HG03575 (cell line): ENCODE results near the gene EEF1AKMT2.
A peak's percentile ranks its signal among the peaks of the same experiment; 100 is the strongest.
"Not testable (repeated sequence)": the region's sequence is repeated elsewhere in the genome, so short reads cannot be mapped to it uniquely, and the experiment has no call there.

ENCODE experiments used
- ATAC-seq: cut with Tn5 transposase; IDR thresholded peaks from one replicate; pipeline ENCODE4 v1.9.1; 2021; ENCODE audit not compliant: unreplicated experiment, insufficient number of reproducible peaks, low FRiP score; ENCODE audit errors: extremely low read depth

Gene EEF1AKMT2

GRCh38 chr10:124762281-124762680, 29.4 kb downstream of the EEF1AKMT2 start:
- ATAC-seq = no peak

- no peak for ATAC-seq
These were observed 35.4 kb downstream of the EEF1AKMT2 start for GRCh38 chr10:124756156-124756903.

GRCh38 chr10:124755581-124755980, 36.1 kb downstream of the EEF1AKMT2 start:
- ATAC-seq = no peak

GRCh38 chr10:124754227-124754626, 37.5 kb downstream of the EEF1AKMT2 start:
- ATAC-seq = no peak

- no peak for ATAC-seq
These were observed 42.6 kb downstream of the EEF1AKMT2 start for GRCh38 chr10:124748953-124749645.

- no peak for ATAC-seq
These were observed 43.5 kb downstream of the EEF1AKMT2 start for GRCh38 chr10:124748166-124748565.

- no peak for ATAC-seq
These were observed 43.9 kb downstream of the EEF1AKMT2 start for GRCh38 chr10:124747745-124748144.

GRCh38 chr10:124746992-124747391, 44.7 kb downstream of the EEF1AKMT2 start:
- ATAC-seq = no peak

GRCh38 chr10:124746447-124746846, 45.2 kb downstream of the EEF1AKMT2 start:
- not testable (repeated sequence) for ATAC-seq

- ATAC-seq = no peak
These were observed 46.0 kb downstream of the EEF1AKMT2 start for GRCh38 chr10:124745673-124746072.

- ATAC-seq = no peak
These were observed 46.4 kb downstream of the EEF1AKMT2 start for GRCh38 chr10:124745252-124745651.

GRCh38 chr10:124744102-124745050, 47.3 kb downstream of the EEF1AKMT2 start, which contains the start of gene FAM53B:
Gene FAM53B, minus strand, starts transcription at chr10:124744378. Its CDS starts 37,665 bp downstream, at chr10:124706713.
- no peak for ATAC-seq

GRCh38 chr10:124743191-124744101, 48.2 kb downstream of the EEF1AKMT2 start:
- ATAC-seq = no peak

GRCh38 chr10:124742413-124743190, 49.1 kb downstream of the EEF1AKMT2 start:
- ATAC-seq = no peak

GRCh38 chr10:124741922-124742412, 49.7 kb downstream of the EEF1AKMT2 start:
- ATAC-seq = no peak

- peak; percentile 38 for ATAC-seq
These were observed 50.3 kb downstream of the EEF1AKMT2 start for GRCh38 chr10:124741281-124741921.
